ENCODE results near the gene NEK8.
A peak's percentile ranks its signal among the peaks of the same experiment; 100 is the strongest.

The NEK8 gene

DNA sequence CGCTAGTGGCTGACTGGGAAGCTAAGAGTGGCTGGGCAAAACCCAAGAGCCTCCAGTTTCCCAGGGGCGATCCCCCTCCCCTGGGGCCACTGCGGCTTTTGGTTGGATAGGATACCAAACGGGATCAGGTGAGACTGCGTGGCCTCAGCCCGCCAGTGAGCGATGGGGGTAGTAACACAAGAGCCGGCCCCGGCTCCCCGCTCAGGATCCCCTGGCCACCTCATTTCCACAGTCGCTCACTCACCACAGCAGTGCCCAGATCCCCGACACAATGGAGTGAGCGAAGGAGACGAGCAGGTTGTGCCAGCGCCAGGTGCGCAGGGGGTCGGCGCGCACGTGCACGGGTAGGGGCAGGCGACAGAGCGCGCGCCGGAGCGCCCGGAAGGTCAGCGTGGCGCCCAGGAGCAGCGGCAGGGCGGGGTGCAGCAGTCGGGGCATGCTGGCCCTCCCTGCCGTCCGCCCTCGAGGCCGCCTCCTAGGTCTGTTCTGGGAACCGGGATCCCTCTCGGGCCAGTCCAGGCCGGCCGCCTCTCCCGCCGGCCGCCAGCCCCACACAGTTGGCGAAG, 2.8 kb upstream of the NEK8 start:
- H3K4me1 ChIP-seq (ENCODE audit: insufficient read depth, poor library complexity, severe bottlenecking), result peaks cover 24% of the 10 kb centered on the region
- TF ChIP-seq, protein P1, sequence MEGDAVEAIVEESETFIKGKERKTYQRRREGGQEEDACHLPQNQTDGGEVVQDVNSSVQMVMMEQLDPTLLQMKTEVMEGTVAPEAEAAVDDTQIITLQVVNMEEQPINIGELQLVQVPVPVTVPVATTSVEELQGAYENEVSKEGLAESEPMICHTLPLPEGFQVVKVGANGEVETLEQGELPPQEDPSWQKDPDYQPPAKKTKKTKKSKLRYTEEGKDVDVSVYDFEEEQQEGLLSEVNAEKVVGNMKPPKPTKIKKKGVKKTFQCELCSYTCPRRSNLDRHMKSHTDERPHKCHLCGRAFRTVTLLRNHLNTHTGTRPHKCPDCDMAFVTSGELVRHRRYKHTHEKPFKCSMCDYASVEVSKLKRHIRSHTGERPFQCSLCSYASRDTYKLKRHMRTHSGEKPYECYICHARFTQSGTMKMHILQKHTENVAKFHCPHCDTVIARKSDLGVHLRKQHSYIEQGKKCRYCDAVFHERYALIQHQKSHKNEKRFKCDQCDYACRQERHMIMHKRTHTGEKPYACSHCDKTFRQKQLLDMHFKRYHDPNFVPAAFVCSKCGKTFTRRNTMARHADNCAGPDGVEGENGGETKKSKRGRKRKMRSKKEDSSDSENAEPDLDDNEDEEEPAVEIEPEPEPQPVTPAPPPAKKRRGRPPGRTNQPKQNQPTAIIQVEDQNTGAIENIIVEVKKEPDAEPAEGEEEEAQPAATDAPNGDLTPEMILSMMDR (IDR thresholded peaks at IDR 0.05; ENCODE audit: poor library complexity, severe bottlenecking), result no peak
- no peaks in the 10 kb centered on the region for H3K9me3 ChIP-seq (ENCODE audit: severe bottlenecking)
- H3K4me3 ChIP-seq (ENCODE audit: severe bottlenecking), result peak overlapping the region; percentile 47
- ATAC-seq (ENCODE audit: low read depth) (peak; percentile 42), DNase-seq (ENCODE audit: low spot score) (peak; percentile 90)
- peak overlapping the region; percentile 92 for H3K27ac ChIP-seq (ENCODE audit: poor library complexity, severe bottlenecking)
- H3K27me3 ChIP-seq (ENCODE audit: insufficient read depth, poor library complexity, severe bottlenecking), result no peaks in the 10 kb centered on the region
- H3K36me3 ChIP-seq (ENCODE audit: low read depth), result peaks cover 44% of the 10 kb centered on the region

DNA sequence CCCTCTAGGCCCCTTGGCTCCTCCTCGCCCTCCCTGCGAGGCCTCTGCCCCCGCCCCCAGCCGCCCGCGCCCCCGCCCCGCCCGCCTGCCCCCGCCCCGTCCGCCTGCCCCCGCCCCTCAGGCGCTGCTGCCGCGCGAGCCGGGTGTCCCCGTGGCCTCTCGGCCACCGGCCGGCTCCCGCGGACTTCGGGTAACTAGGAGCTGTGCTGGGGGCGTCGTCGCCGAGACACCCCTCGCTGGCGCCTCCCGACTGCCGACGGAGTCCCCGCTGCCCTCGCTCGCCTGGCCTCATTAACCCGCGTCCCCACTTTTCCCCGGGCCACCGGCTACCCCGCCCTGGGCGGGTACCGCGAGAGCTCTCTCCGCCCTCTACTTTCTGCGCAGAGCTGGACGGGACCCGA, 2.4 kb upstream of the NEK8 start, which contains the start of gene TLCD1:
TSS of gene TLCD1 (minus strand) at position 8 of the 401 bp plus-strand sequence. CDS start 136 bp downstream, outside the sequence.
- peak within 1 kb of the TSS; percentile 92 for H3K27ac ChIP-seq (ENCODE audit: poor library complexity, severe bottlenecking)
- TF ChIP-seq, protein P1 (IDR thresholded peaks at IDR 0.05; ENCODE audit: poor library complexity, severe bottlenecking), result no peak
- peak within 1 kb of the TSS; percentile 47 for H3K4me3 ChIP-seq (ENCODE audit: severe bottlenecking)
- peaks cover 39% of the 10 kb centered on the region for H3K36me3 ChIP-seq (ENCODE audit: low read depth)
- no peaks in the 10 kb centered on the region for H3K27me3 ChIP-seq (ENCODE audit: insufficient read depth, poor library complexity, severe bottlenecking)
- peaks cover 24% of the 10 kb centered on the region for H3K4me1 ChIP-seq (ENCODE audit: insufficient read depth, poor library complexity, severe bottlenecking)
- no peaks in the 10 kb centered on the region for H3K9me3 ChIP-seq (ENCODE audit: severe bottlenecking)
- DNase-seq (ENCODE audit: low spot score) (no peak), ATAC-seq (ENCODE audit: low read depth) (peak; percentile 17)

DNA sequence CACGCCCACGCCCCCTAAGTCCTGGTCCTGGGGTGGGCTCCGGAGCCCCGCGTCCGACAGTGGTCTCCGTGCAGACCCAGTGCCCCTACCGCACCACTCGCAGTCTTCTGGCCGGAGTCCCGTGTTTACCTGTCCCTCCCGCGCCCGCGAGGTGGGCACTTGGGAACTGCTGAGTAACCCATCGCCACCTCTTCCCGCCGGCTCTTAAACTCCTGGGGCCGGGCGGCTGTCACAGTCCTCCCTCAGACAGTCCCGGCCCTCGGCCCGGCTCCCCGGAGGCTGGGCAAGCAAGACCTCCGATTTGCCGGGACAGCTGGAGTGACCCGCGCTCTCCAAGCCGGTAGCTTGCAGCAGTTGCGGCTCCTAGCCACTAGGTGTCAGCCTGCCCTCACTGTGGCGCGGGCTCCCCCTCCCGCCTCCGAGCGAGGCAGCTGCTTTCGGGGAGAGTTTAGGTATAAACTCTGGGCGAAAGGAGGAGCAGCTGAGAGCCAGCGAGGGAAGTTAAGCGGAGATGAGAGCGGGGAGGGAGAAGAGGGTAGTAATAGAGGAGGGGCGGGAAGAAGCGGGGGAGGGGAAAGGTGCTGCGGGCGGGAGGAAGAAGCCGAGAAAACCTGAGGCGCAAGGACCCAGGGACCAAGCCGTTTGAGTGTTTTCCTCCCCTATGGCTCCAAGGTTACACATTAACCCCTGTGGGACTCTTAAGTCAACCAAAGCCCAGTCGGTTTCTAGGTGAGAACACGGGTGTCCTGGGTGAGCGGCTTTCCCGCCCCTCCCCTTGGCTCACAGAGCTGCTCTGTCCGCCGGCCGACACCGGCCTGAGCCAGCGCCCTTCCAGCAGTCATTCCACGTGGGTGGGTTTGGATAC, 1.7 kb upstream of the NEK8 start:
- TF ChIP-seq, protein P1 (IDR thresholded peaks at IDR 0.05; ENCODE audit: poor library complexity, severe bottlenecking), result peak; percentile 99
- peak; percentile 45 for ATAC-seq (ENCODE audit: low read depth)
- Histone ChIP-seq H3K27ac (ENCODE audit: poor library complexity, severe bottlenecking) (peak overlapping the region; percentile 92), H3K36me3 (ENCODE audit: low read depth) (peaks cover 33% of the 10 kb centered on the region), H3K4me3 (ENCODE audit: severe bottlenecking) (peak overlapping the region; percentile 47), H3K4me1 (ENCODE audit: insufficient read depth, poor library complexity, severe bottlenecking) (peaks cover 24% of the 10 kb centered on the region), H3K9me3 (ENCODE audit: severe bottlenecking) (no peaks in the 10 kb centered on the region), H3K27me3 (ENCODE audit: insufficient read depth, poor library complexity, severe bottlenecking) (no peaks in the 10 kb centered on the region)
- peak; percentile 91 for DNase-seq (ENCODE audit: low spot score)

DNA sequence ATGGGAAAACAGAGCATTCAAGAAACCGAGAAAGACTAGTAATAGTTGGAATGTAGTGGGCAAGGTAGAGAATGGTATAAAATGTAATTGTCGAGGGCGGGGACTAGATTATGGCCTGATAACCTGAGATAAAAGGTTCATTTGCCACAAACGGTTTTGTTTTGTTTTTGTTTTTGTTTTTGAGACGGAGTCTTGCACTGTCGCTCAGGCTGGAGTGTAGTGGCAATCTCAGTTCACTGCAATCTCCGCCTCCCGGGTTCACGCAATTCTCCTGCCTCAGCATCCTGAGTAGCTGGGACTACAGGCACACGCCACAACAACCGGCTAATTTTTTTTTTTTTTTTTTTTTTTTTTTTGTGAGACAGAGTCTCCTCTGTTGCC, 1.4 kb downstream of the NEK8 start:
- no peaks in the 10 kb centered on the region for H3K9me3 ChIP-seq (ENCODE audit: severe bottlenecking)
- H3K4me3 ChIP-seq (ENCODE audit: severe bottlenecking), result no peak overlapping the region
- DNase-seq (ENCODE audit: low spot score) (no peak), ATAC-seq (ENCODE audit: low read depth) (no peak)
- peaks cover 8% of the 10 kb centered on the region for H3K4me1 ChIP-seq (ENCODE audit: insufficient read depth, poor library complexity, severe bottlenecking)
- no peaks in the 10 kb centered on the region for H3K27me3 ChIP-seq (ENCODE audit: insufficient read depth, poor library complexity, severe bottlenecking)
- H3K36me3 ChIP-seq (ENCODE audit: low read depth), result peaks cover 2% of the 10 kb centered on the region
- peak overlapping the region; percentile 92 for H3K27ac ChIP-seq (ENCODE audit: poor library complexity, severe bottlenecking)
- TF ChIP-seq, protein P1 (IDR thresholded peaks at IDR 0.05; ENCODE audit: poor library complexity, severe bottlenecking), result no peak
